ENCODE results near the gene UNC93B1.
A peak's percentile ranks its signal among the peaks of the same experiment; 100 is the strongest.

Gene UNC93B1

DNA sequence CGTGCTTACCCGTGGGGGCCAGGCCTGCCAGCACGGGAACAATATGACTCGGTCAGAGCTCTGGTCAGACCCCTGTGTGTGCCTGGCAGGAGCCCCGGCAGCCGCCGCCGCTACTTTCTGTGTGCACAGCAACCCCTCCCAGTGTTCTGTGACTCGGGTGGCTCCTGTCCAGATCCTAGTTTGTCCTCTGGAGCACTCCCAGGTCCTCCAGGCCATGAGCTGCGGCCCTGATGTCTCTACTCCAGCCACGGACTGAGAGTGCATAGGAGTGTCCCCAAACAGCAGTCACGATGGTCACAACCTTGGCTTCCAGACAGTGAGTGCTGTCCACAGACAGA lies 29.8 kb upstream of the UNC93B1 start:
- DNase-seq (ENCODE audit: low read depth), result no peak
- TF ChIP-seq, protein P1, sequence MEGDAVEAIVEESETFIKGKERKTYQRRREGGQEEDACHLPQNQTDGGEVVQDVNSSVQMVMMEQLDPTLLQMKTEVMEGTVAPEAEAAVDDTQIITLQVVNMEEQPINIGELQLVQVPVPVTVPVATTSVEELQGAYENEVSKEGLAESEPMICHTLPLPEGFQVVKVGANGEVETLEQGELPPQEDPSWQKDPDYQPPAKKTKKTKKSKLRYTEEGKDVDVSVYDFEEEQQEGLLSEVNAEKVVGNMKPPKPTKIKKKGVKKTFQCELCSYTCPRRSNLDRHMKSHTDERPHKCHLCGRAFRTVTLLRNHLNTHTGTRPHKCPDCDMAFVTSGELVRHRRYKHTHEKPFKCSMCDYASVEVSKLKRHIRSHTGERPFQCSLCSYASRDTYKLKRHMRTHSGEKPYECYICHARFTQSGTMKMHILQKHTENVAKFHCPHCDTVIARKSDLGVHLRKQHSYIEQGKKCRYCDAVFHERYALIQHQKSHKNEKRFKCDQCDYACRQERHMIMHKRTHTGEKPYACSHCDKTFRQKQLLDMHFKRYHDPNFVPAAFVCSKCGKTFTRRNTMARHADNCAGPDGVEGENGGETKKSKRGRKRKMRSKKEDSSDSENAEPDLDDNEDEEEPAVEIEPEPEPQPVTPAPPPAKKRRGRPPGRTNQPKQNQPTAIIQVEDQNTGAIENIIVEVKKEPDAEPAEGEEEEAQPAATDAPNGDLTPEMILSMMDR (IDR thresholded peaks at IDR 0.05; ENCODE audit: low read length, missing control alignments), result no peak
- no peak overlapping the region for H3K4me3 ChIP-seq (replicated peaks; ENCODE audit: low read depth, low read length)

DNA sequence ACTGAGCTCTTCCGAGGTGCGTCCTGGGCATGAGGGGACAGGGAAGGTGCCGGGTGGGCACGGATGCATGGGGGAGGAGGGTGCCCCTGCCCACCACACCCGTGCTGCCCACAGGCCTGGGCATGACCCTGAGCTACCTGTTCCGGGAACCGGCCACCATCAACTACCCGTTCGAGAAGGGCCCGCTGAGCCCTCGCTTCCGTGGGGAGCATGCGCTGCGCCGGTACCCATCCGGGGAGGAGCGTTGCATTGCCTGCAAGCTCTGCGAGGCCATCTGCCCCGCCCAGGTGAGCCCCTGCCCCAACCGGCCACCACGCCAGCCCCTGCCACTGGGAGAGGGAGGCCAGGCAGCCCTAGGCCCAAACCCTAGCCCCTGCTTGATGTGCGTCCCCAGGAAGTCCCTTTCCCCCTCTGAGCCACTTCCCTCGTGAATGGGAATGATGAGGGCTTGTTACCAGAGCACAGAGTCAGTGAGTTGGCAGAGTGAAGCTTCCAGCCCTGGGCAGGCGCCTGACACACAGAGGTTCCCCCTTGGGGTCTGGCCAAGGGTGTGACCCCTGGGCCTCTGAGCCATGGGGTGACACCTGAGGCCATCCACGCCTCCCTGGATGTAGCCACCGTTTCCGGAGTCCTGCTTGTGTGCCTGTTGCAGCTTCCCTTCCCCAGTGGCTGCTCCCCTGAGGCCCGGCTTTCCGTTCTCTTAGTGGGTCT lies 29.3 kb upstream of the UNC93B1 start:
- TF ChIP-seq, protein P1 (IDR thresholded peaks at IDR 0.05; ENCODE audit: low read length, missing control alignments), result no peak
- no peak for DNase-seq (ENCODE audit: low read depth)
- H3K4me3 ChIP-seq (replicated peaks; ENCODE audit: low read depth, low read length), result no peak overlapping the region

DNA sequence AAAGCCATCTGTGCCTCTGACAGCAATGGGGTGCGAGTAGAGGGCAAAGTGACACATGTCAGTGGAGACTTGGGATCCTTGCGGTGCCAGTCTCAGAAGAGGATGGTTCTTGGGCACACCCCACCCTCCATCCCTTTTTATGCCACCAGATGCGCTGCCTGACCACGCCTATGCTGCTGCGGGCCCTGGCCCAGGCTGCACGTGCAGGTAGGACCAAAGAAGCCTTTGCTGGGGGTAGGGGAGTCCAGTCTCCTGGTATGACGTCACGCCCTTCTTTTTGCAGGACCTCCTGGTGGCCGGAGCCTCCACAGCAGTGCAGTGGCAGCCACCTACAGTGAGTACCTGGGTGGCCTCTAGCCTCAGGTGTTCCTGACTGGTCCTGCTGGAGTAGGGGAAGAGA lies 28.1 kb upstream of the UNC93B1 start:
- no peak for DNase-seq (ENCODE audit: low read depth)
- TF ChIP-seq, protein P1 (IDR thresholded peaks at IDR 0.05; ENCODE audit: low read length, missing control alignments), result no peak
- H3K4me3 ChIP-seq (replicated peaks; ENCODE audit: low read depth, low read length), result no peak overlapping the region

DNA sequence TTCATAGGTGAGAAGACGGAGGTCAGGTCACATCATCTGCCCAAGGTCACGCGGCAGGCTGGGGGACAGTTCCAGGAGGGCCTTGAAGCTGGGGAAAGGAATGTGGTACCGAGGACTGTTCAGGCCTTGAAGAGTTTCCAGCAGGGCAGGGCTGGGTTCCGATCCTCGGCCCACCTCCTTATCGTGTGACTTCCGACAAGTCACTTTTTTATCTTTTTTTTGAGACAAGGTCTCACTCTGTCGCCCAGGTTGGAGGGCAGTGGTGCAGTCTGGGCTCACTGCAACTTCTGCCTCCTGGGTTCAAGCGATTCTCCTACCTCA lies 27.2 kb upstream of the UNC93B1 start:
- peak; percentile 35 for DNase-seq (ENCODE audit: low read depth)
- peak overlapping the region; percentile 90 for H3K4me3 ChIP-seq (replicated peaks; ENCODE audit: low read depth, low read length)
- TF ChIP-seq, protein P1 (IDR thresholded peaks at IDR 0.05; ENCODE audit: low read length, missing control alignments), result no peak

DNA sequence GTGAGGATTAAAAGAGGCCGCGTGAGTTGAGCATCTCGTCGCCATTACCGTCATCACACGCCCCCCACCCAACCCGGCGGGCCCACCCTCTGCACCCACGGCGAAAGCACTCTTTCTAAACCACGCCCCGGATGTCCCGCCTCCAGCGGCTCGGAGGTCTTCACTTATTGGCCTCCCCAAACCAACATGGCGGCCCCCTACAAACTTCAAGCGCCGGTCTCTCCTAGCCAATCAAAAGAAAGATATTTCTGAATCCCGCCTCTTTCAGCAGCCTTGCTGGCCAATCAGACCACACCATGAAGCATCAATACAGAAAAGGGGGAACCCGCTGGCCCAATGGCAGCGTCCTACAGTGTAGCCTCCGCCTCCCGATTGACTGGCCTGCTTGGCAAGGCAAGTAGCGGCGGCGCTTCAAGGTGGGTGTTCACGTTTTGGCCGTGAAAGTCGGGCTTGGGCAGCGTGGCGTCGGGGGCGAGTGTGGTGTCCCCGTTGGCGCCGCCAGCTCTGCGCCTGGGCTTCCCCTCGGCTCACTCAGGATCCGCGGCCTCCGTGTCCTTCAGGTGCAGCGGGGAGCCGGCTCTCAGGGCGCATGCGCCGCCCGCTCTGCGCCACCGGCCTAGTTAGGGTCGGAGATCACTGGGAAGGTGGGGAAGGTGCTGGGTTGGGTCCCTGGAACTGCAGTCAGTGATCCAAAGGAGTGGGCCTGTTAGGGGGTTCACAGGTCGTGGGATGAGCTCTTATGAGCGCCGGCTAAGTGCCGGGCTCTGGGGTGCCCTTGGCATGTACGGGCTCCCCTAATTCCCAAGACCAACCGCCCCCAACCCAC lies 26.6 kb upstream of the UNC93B1 start, which contains the start of gene NDUFS8:
Gene NDUFS8 (plus strand): TSS at position 364 of the 826 bp plus-strand sequence. CDS start 1,471 bp downstream, outside the sequence.
- DNase-seq (ENCODE audit: low read depth), result peak; percentile 99
- TF ChIP-seq, protein P1 (IDR thresholded peaks at IDR 0.05; ENCODE audit: low read length, missing control alignments), result no peak
- H3K4me3 ChIP-seq (replicated peaks; ENCODE audit: low read depth, low read length), result peak within 1 kb of the TSS; percentile 90

DNA sequence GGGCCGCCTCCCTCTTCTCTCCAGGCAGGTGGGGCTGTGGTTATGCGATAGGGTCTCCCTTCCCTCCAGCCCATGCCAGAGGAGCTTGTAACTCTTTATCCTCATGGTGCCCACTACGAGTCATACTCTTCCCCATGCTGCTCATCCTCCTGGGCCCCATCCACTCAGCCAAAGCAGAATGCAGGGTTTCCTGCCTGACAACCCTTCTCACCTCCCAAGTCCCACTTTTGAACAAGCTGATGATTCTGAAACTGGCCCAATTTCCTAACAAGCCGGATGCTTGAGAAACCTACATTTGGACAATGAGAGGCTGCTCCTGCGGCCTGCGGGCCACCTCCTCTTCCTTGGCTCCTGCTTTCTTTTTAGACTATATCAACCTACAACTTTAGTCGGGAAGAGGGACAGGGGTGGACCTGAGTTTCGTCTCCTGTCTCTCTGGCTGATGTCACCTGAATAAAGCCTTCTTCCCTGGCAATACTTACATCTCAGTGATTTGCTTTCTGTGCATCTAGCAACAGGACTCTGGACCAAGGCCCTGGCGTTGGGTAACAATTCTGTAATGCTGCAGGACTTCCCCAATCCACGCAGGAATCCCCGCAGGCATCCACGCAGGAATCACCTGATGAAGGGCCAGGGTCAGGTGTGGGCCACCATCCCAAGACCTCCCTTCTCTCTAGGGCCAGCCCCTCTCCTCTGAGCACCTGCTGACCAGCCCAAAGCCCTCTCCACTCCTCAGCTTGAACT lies 25.1 kb upstream of the UNC93B1 start:
- TF ChIP-seq, protein P1 (IDR thresholded peaks at IDR 0.05; ENCODE audit: low read length, missing control alignments), result no peak
- H3K4me3 ChIP-seq (replicated peaks; ENCODE audit: low read depth, low read length), result no peak overlapping the region
- peak; percentile 47 for DNase-seq (ENCODE audit: low read depth)
